CD14-positive monocyte (primary cell): ENCODE results near the gene OSMR. TPM values are rescaled to one million over a fixed set of nuclear protein-coding genes. Genes with fewer than 3 reads are reported as not detected.

Source experiments
- DNase-seq, 3 donors: peaks; one replicate each; pipeline ENCODE4 v3.0.0-alpha.2; 2011 to 2022
- H2AFZ ChIP-seq: 2 replicates; pipeline ENCODE4 v1.6.0; 2012; ENCODE audit warnings: mild to moderate bottlenecking, low read depth, low read length, inconsistent platforms; ENCODE audit not compliant: insufficient read depth, poor library complexity, severe bottlenecking
- H3K27ac ChIP-seq, 2 donors: 1 replicate in 1 of 2; 2 replicates in 1 of 2; pipeline ENCODE4 v1.5.1; 2012 to 2013; ENCODE audit warnings: low read length in 2 of 2, control low read depth in 1 of 2, inconsistent platforms in 1 of 2, low read depth in 1 of 2, mild to moderate bottlenecking in 1 of 2
- H3K27me3 ChIP-seq, 2 donors: one replicate each; pipeline versions ENCODE4 v1.6.0 to v1.6.1; 2011 to 2013; ENCODE audit warnings: low read length in 2 of 2; ENCODE audit not compliant: control insufficient read depth in 2 of 2, insufficient read depth in 2 of 2
- H3K36me3 ChIP-seq, 2 donors: replicated peaks in 1 of 2; 1 replicate in 1 of 2; 2 replicates in 1 of 2; pipeline versions ENCODE4 v1.5.1 to v1.6.1; 2012 to 2013; ENCODE audit warnings: low read length in 2 of 2, control low read depth in 1 of 2, inconsistent platforms in 1 of 2, mild to moderate bottlenecking in 1 of 2; ENCODE audit not compliant: insufficient read depth in 2 of 2, control insufficient read depth in 1 of 2
- H3K4me1 ChIP-seq, 2 donors: 1 replicate in 1 of 2; 2 replicates in 1 of 2; pipeline versions ENCODE4 v1.5.1 to v1.6.1; 2012 to 2013; ENCODE audit warnings: low read length in 2 of 2, control low read depth in 1 of 2, inconsistent platforms in 1 of 2, mild to moderate bottlenecking in 1 of 2, moderate library complexity in 1 of 2; ENCODE audit not compliant: insufficient read depth in 2 of 2, control insufficient read depth in 1 of 2
- H3K4me2 ChIP-seq: replicated peaks from 2 replicates; pipeline ENCODE3; 2012; ENCODE audit warnings: low read length, moderate library complexity, mild to moderate bottlenecking; ENCODE audit not compliant: poor library complexity, severe bottlenecking; ENCODE audit errors: extremely low read depth
- H3K4me3 ChIP-seq, 3 experiments: fragments of 200-600 bp in 1 of 3; sonication (generic) in 1 of 3; replicated peaks in 1 of 3; 1 replicate in 2 of 3; 2 replicates in 1 of 3; pipeline ENCODE4 v1.5.1; 2011 to 2013; ENCODE audit warnings: low read length in 3 of 3, mild to moderate bottlenecking in 3 of 3, control low read depth in 2 of 3, low read depth in 2 of 3, inconsistent platforms in 1 of 3, moderate library complexity in 1 of 3
- H3K79me2 ChIP-seq: 2 replicates; pipeline ENCODE4 v1.6.0; 2012; ENCODE audit warnings: mild to moderate bottlenecking, control low read depth, inconsistent platforms, low read length, moderate library complexity; ENCODE audit not compliant: insufficient read depth
- H3K9ac ChIP-seq: 2 replicates; pipeline ENCODE4 v1.6.0; 2017; ENCODE audit warnings: low read length, mild to moderate bottlenecking; ENCODE audit not compliant: insufficient read depth, poor library complexity, severe bottlenecking
- H3K9me3 ChIP-seq, 2 donors: replicated peaks in 1 of 2; 1 replicate in 1 of 2; 2 replicates in 1 of 2; pipeline versions ENCODE4 v1.5.1 to v1.6.1; 2012 to 2013; ENCODE audit warnings: low read length in 2 of 2, control low read depth in 1 of 2; ENCODE audit not compliant: control insufficient read depth in 1 of 2, insufficient read depth in 1 of 2
- H4K20me1 ChIP-seq: 2 replicates; pipeline ENCODE4 v1.6.0; 2012; ENCODE audit warnings: mild to moderate bottlenecking, low read length, control low read depth, moderate library complexity; ENCODE audit not compliant: insufficient read depth
- H3K27ac Mint-ChIP-seq, 7 donors: one replicate each; pipeline ENCODE4 v1.8.0; 2020; ENCODE audit warnings: mild to moderate bottlenecking in 7 of 7, mixed read lengths in 7 of 7, moderate library complexity in 6 of 7, inconsistent platforms in 2 of 7
- H3K27me3 Mint-ChIP-seq, 3 donors: one replicate each; pipeline ENCODE4 v1.8.0; 2021 to 2022; ENCODE audit warnings: low read depth in 3 of 3, mild to moderate bottlenecking in 3 of 3, mixed read lengths in 3 of 3, moderate library complexity in 3 of 3, inconsistent platforms in 1 of 3
- H3K36me3 Mint-ChIP-seq, 2 donors: one replicate each; pipeline ENCODE4 v1.8.0; 2020; ENCODE audit warnings: mixed read lengths in 2 of 2, inconsistent platforms in 1 of 2, mild to moderate bottlenecking in 1 of 2
- H3K4me1 Mint-ChIP-seq: one replicate; pipeline ENCODE4 v1.8.0; 2020; ENCODE audit warnings: mild to moderate bottlenecking, mixed read lengths
- H3K4me3 Mint-ChIP-seq, 2 donors: one replicate each; pipeline ENCODE4 v1.8.0; 2020; ENCODE audit warnings: mild to moderate bottlenecking in 2 of 2, mixed read lengths in 2 of 2, moderate library complexity in 1 of 2
- H3K9me3 Mint-ChIP-seq, 7 donors: one replicate each; pipeline ENCODE4 v1.8.0; 2020 to 2022; ENCODE audit warnings: mixed read lengths in 7 of 7, mild to moderate bottlenecking in 6 of 7, moderate library complexity in 6 of 7, inconsistent platforms in 2 of 7
- CTCF ChIP-seq: fragments of 200-600 bp; IDR thresholded peaks from one replicate; pipeline ENCODE4 v1.8.0; 2022; ENCODE audit warnings: antibody characterized with exemption, mild to moderate bottlenecking
- WGBS: methylation state at CpG from one replicate; pipeline ENCODE4 v1.1.5; 2013; ENCODE audit warnings: missing lambda C conversion rate; ENCODE audit not compliant: insufficient coverage; 5-methylcytosine and 5-hydroxymethylcytosine counted together
- intact Hi-C, 2 donors: fragments of 100-400 bp; cut with micrococcal nuclease; formaldehyde crosslinking; loops; one replicate each; pipeline versions ENCODE4 v1.15.0 to v1.15.1; 2023
- polyA plus RNA-seq, 3 donors: library from polyadenylated mRNA; depleted of rRNA in 1 of 3; unstranded in 2 of 3; stranded (reverse) in 1 of 3; fragments of 300-500 nt in 2 of 3; fragments of >200 nt in 1 of 3; fragmentation: Illumina TruSeq in 2 of 3; gene quantifications; 1 replicate in 2 of 3; 2 replicates in 1 of 3; pipeline ENCODE4 v1.2.3, GENCODE V29; 2012 to 2021

The OSMR gene
- polyA plus RNA-seq, 3 donors: not detected

- intact Hi-C loops: no loop called here
- Histone ChIP-seq H2AFZ (no peak overlapping the region), H3K27ac (no peak overlapping the region), H3K27me3 (peaks cover 10 to 11% of the 10 kb centered on the region in 2 donors), H3K79me2 (no peaks in the 10 kb centered on the region), H3K4me1 (no peaks in the 10 kb centered on the region), H3K9me3 (peaks cover 0 to 2% of the 10 kb centered on the region in 2 donors), H3K4me2 (no peak overlapping the region), H3K36me3 (no peaks in the 10 kb centered on the region), H3K9ac (no peak overlapping the region), H3K4me3 (no peak overlapping the region), H4K20me1 (no peaks in the 10 kb centered on the region)
- Mint-ChIP-seq H3K4me3 (peak overlapping the region in 1 of 2 donors; percentile 17), H3K4me1 (no peaks in the 10 kb centered on the region), H3K36me3 (no peaks in the 10 kb centered on the region), H3K9me3 (peaks cover 0 to 6% (median 1%) of the 10 kb centered on the region in 7 donors), H3K27me3 (peaks cover 11 to 33% (median 18%) of the 10 kb centered on the region in 3 donors), H3K27ac (no peak overlapping the region)
- 0% methylated on average over 1 of the region's 2 CpGs for WGBS
- no peak for TF ChIP-seq CTCF
- DNase-seq: no peak
These were observed 25.3 kb downstream of the OSMR start for GRCh38 chr5:38871058-38871605.

GRCh38 chr5:38871790-38872551 lies 26.2 kb downstream of the OSMR start:
- Mint-ChIP-seq H3K36me3 (no peaks in the 10 kb centered on the region), H3K27ac (no peak overlapping the region), H3K4me3 (no peak overlapping the region), H3K27me3 (peaks cover 10 to 34% (median 18%) of the 10 kb centered on the region in 3 donors), H3K4me1 (no peaks in the 10 kb centered on the region), H3K9me3 (peaks cover 0 to under 1% (median 0%) of the 10 kb centered on the region in 7 donors)
- intact Hi-C loops: no loop called here
- H3K9me3 ChIP-seq: no peaks in the 10 kb centered on the region
- peaks cover 14 to 19% of the 10 kb centered on the region in 2 donors for H3K27me3 ChIP-seq
- no peaks in the 10 kb centered on the region for H3K36me3 ChIP-seq
- no peak for DNase-seq
- H3K4me2 ChIP-seq: no peak overlapping the region
- no peaks in the 10 kb centered on the region for H3K79me2 ChIP-seq
- no CpG with 5 or more reads among the region's 5 CpGs for WGBS
- no peaks in the 10 kb centered on the region for H4K20me1 ChIP-seq
- no peak overlapping the region for H3K27ac ChIP-seq
- H2AFZ ChIP-seq: no peak overlapping the region
- H3K4me1 ChIP-seq: no peaks in the 10 kb centered on the region
- no peak overlapping the region for H3K9ac ChIP-seq
- H3K4me3 ChIP-seq: no peak overlapping the region
- no peak for TF ChIP-seq CTCF
